ENCODE data around the gene OSBP2.

The OSBP2 gene

GRCh38 chr22:30875481-30876215 lies 181.0 kb downstream of the OSBP2 start:
- Histone ChIP-seq H3K9me3 (no peaks in the 10 kb centered on the region), H3K27me3 (no peaks in the 10 kb centered on the region), H3K36me3 (no peaks in the 10 kb centered on the region), H3K4me1 (peaks cover 4% of the 10 kb centered on the region), H3K4me3 (ENCODE audit: low read depth, low read length) (no peak overlapping the region)
- no peak for DNase-seq
- no peak for TF ChIP-seq CTCF (IDR thresholded peaks at IDR 0.05; ENCODE audit: low read depth, low read length)

GRCh38 chr22:30876221-30876751 lies 181.6 kb downstream of the OSBP2 start:
- peaks cover 4% of the 10 kb centered on the region for H3K4me1 ChIP-seq
- no peaks in the 10 kb centered on the region for H3K27me3 ChIP-seq
- H3K4me3 ChIP-seq (ENCODE audit: low read depth, low read length) = no peak overlapping the region
- no peaks in the 10 kb centered on the region for H3K36me3 ChIP-seq
- H3K9me3 ChIP-seq = no peaks in the 10 kb centered on the region
- no peak for DNase-seq
- no peak for TF ChIP-seq CTCF (IDR thresholded peaks at IDR 0.05; ENCODE audit: low read depth, low read length)

GRCh38 chr22:30876915-30877553 lies 182.4 kb downstream of the OSBP2 start:
- no peak for TF ChIP-seq CTCF (IDR thresholded peaks at IDR 0.05; ENCODE audit: low read depth, low read length)
- Histone ChIP-seq H3K36me3 (no peaks in the 10 kb centered on the region), H3K4me1 (peaks cover 4% of the 10 kb centered on the region), H3K4me3 (ENCODE audit: low read depth, low read length) (no peak overlapping the region), H3K9me3 (no peaks in the 10 kb centered on the region), H3K27me3 (no peaks in the 10 kb centered on the region)
- peak; percentile 54 for DNase-seq

GRCh38 chr22:30877662-30878515 lies 183.2 kb downstream of the OSBP2 start:
- Histone ChIP-seq H3K4me1 (peaks cover 4% of the 10 kb centered on the region), H3K36me3 (no peaks in the 10 kb centered on the region), H3K4me3 (ENCODE audit: low read depth, low read length) (no peak overlapping the region), H3K9me3 (no peaks in the 10 kb centered on the region), H3K27me3 (no peaks in the 10 kb centered on the region)
- no peak for TF ChIP-seq CTCF (IDR thresholded peaks at IDR 0.05; ENCODE audit: low read depth, low read length)
- no peak for DNase-seq

GRCh38 chr22:30878516-30879414 lies 184.1 kb downstream of the OSBP2 start:
- DNase-seq = peak; percentile 39
- Histone ChIP-seq H3K9me3 (no peaks in the 10 kb centered on the region), H3K36me3 (no peaks in the 10 kb centered on the region), H3K4me1 (peaks cover 4% of the 10 kb centered on the region), H3K27me3 (no peaks in the 10 kb centered on the region), H3K4me3 (ENCODE audit: low read depth, low read length) (no peak overlapping the region)
- no peak for TF ChIP-seq CTCF (IDR thresholded peaks at IDR 0.05; ENCODE audit: low read depth, low read length)
